ENCODE measurements around the gene CSF1.

- TF ChIP-seq CTCF (IDR thresholded peaks at IDR 0.05) (no peak), POLR2AphosphoS5 (IDR thresholded peaks at IDR 0.05) (no peak)
Measured at GRCh38 chr1:109896681-109897080, 14.0 kb upstream of the CSF1 start.

Data from prostate gland (tissue), 2 donors.